GM12865 (cell line): Measurements from ENCODE around the gene SETX.

ENCODE experiments used
- DNase-seq: peaks from one replicate; pipeline ENCODE4 v3.0.0; 2010; ENCODE audit warnings: low read depth
- H3K4me3 ChIP-seq: 2 replicates; pipeline ENCODE4 v1.5.1; 2011; ENCODE audit warnings: mild to moderate bottlenecking, low read depth, low read length, control low read depth
- CTCF ChIP-seq: IDR thresholded peaks from 2 replicates; pipeline ENCODE4 v1.5.1; 2011; ENCODE audit warnings: low read length, control low read depth, low read depth, inconsistent platforms; ENCODE audit not compliant: insufficient read depth; ENCODE audit errors: missing control alignments

Gene SETX

GRCh38 chr9:132319421-132320110, 35.2 kb downstream of the SETX start:
- H3K4me3 ChIP-seq: no peak overlapping the region
- DNase-seq: no peak
- TF ChIP-seq CTCF: no peak

DNA sequence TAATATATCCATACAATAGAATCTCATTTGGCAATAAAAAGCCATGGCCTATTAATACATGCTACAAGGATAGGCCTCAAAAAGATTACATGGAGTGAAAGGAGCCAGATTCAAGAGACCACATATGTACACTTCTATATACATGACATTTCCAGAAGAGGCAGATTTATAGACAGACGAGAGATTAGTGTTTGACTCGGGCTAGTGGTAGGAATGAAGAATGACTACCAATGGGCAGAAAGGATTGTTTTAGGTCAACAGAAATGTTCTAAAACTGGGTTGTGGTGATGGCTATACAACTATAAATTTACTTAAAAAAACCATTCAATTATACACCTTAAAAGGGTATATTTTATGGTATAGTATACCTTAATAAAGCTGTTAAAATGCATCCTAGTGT, 41.9 kb downstream of the SETX start:
- no peak for DNase-seq
- no peak for TF ChIP-seq CTCF
- no peak overlapping the region for H3K4me3 ChIP-seq

DNA sequence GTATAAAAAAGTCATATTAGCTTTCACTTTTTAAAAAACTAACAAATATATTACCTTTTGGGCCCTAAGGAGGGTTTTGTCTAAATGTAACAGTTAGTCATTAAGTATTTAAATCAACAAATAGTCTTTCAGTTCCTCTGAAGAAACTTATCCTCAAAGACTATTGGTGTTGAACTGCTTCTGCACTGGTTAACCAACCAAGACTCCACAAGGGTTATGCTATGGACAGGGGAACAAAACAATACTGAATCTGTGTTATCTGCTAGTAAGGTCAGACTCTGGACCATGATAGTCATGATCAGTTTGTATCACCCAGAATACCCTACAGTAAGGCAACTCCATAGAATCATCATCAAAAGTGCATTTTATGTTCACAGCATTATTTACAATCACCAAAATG, 42.4 kb downstream of the SETX start:
- no peak overlapping the region for H3K4me3 ChIP-seq
- DNase-seq: no peak
- no peak for TF ChIP-seq CTCF

DNA sequence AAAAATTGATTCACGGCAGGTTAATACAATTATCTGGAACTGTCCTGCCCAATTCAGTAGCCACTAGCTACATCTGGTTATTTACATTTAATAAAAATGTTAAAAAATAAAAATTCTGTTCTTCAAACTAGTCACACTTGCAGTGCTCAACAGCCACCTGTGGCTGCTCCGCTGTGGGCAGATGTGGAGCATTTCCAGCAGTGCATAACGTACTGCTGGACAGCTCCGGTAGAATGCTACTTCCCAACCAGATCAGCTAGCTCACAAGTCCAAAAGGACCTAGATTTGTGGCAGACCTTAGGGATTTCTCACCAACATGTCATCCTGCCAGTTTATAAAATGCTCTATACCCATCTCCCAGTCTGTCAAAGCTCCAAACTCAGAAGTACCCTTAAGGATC, 42.8 kb downstream of the SETX start:
- no peak for TF ChIP-seq CTCF
- no peak for DNase-seq
- no peak overlapping the region for H3K4me3 ChIP-seq

- TF ChIP-seq CTCF: no peak
- DNase-seq: no peak
These were observed 45.7 kb downstream of the SETX start for GRCh38 chr9:132309056-132309455.

GRCh38 chr9:132301521-132301920, 53.3 kb downstream of the SETX start:
- TF ChIP-seq CTCF: no peak
- H3K4me3 ChIP-seq: no peak overlapping the region
- no peak for DNase-seq

More at GRCh38 chr9:132309056-132309455, 45.7 kb downstream of the SETX start:
- no peak overlapping the region for H3K4me3 ChIP-seq

GRCh38 chr9:132299221-132299620, 55.6 kb downstream of the SETX start:
- DNase-seq: no peak
- TF ChIP-seq CTCF: no peak
- no peak overlapping the region for H3K4me3 ChIP-seq
